IPS DF 4.7 (cell line): ENCODE results near the gene TTC32.
"Not testable (repeated sequence)": the region's sequence is repeated elsewhere in the genome, so short reads cannot be mapped to it uniquely, and the experiment has no call there.

Source experiments
- DNase-seq: peaks from one replicate; pipeline ENCODE4 v3.0.0-alpha.2; 2013; ENCODE audit warnings: low spot score; ENCODE audit errors: extremely low read depth

TTC32 gene

DNA sequence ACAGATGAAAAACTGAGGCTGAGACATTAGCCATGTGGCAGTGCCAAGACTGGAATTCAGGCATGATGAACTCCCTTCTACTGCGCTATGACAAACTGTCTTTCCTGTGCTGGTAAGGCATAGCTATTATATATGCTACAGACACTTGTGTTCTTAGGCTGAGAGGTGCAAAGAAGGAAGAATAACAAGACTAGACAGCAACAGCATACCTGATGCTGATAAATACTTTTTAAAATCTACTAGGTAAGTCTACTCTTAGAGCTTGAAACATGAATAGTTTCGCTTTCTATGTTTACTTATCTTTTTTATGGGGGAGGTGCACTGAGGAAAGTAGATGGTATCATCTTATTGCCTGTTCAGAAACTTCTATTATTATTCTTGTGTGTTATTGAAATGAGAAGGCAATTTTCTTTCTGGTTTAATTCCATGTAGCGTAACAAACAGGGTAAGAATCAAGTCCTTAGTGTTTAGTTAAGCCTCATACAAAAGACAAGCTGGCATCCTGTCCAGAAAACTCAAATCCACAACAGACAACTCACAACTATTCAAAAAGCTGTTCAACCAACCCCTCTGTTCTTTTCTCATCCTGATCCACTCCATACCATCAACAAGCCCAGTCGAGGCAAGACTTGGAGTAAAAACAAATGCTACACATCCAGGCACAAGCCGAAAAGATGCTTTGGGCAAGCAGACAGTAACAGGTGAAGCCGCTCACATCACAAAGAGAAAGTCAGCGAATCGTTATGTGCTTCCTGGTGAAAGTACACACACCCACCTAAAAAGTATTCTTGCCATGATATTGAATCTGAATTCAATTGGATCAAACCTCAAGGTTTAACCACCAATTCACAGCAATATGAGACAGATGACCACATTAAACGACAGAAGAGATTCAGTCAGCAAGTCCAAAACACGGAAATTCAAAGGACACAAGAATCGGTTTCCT, 1.5 kb downstream of the TTC32 start:
- DNase-seq = no peak

DNA sequence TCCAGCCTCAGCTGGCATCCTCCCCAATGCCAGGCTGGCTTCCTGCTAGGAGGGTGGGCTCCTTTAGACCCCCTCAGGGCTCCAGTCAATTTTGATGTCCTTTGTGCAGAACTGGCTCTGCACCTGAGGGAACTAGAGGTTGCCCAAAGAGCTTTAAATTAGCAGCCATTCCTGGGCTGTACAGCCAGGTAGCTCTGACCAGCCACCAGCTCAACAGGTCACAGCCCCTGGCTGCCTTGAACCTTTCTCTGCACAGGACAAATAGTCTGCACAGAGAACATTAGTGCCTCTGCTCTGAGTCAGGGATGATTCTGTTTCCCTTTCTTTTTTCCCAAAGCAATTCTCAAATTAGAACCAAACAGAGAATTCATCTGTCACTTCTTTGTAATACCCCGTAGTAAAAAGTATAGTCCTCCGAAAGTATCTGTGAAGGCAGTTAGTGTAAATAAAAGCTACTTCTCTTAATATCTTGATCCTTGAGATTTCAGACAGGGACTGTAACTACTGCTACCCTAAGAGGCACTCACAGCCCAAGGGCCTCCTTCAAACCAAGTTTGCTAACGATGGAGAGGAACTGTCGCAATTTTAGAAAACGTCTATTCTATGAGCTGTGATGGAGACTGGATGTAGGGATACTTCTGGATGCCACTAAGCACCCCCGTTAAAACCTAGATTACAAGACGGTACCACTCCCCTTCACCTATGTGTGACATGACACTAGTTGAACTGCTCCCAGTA, 3.0 kb downstream of the TTC32 start:
- no peak for DNase-seq

DNA sequence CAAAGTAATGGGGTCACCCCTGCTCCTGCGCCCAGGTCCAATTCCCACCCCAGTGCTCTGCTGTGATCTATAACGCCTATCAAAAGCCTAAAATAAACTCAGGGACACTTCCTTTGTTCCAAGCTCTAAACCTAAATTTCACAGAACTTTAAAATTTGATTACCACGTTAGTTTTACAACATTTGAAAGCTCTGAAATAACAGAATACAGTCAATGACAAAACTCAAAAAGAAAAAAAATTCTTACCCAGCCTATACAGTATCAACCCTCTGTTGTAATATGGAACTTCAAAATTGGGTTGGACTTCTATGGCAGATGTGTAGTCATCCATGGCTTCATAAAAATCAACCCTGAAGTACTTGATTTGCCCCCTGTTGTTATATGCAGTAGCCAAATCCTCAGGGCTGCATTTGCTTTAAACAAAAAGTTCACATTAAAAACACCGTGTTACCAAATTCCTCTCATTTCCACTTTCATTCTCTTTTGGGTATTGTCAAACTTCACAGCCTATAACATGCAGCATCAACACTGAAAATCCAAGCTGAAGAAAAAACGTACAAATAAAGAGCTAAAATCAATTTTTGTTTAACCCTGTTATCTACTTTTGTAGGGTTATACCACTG, 4.0 kb downstream of the TTC32 start:
- DNase-seq = no peak

DNA sequence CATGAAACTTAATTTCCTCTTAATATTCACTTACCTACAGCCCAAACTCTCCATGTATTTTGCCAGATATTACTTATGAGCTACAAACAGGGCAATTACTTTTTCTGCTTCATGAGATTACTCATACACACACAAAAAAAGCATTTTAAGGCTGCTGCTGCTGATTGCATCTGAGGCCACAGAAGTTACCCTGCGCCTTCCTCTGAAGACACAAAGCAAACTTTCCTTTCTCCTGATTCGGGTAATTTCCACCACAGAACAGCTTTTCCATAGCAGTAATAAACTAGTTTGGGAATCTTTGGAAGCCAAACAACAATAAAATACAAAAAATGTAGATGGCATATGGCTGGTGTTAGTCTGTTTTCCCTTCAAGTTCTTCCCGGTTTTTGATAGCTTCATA, 6.2 kb downstream of the TTC32 start:
- no peak for DNase-seq

DNA sequence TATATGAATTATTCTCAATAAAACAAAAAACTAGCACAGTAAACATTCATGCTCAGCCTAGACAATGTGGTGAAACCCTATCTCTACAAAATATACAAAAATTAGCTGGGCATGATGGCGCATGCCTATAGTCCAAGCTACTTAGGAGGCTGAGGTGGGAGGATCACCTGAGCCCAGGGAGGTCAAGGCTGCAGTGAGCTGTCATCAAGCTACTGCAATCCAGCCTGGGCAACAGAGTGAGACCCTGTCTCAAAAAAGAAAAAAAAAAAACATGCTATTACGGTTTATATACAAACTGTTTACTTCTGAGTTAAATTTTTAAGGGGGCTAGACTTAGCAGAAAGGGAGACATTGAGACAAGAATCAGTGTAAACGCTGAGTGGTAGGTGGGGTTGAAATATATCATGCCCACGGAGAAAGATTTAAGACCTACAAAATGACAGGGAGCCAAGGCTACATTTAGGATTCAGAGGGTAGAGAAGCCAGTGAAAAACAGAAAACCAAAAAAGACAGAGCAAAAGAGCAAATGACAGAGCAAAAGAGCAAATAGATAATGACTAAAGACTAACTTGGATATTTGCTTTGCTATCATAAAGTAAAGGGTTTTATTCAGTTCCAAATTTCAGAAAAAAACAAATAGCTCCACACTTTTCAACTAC, 7.5 kb downstream of the TTC32 start:
- no peak for DNase-seq

DNA sequence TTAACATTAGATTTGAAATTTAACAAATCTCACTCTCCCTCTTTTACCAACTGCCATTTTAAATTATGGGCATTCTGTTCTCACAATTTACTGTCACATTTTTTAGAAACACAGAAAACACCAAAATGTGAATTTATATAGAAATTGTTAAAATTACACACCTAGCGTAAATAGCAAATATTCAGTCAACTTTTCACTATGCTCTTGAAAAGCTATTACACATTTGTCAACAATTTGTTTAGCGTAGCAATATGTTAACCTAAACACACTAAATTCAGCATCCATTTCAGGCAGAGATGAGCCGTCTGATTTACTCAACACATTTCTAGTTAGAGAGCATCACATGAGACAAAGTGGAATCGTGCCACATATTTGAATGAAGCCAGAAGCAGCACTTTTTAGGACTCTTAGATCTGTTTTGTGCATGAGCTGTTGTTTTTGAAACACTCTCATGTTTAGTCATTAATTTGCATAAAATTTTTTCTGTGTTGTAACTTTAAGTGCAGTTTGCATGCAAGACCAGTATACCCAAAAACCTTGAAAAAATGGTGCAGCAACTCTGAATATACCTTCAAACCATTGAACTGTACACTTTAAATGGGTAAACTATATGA, 8.2 kb downstream of the TTC32 start:
- DNase-seq = no peak

DNA sequence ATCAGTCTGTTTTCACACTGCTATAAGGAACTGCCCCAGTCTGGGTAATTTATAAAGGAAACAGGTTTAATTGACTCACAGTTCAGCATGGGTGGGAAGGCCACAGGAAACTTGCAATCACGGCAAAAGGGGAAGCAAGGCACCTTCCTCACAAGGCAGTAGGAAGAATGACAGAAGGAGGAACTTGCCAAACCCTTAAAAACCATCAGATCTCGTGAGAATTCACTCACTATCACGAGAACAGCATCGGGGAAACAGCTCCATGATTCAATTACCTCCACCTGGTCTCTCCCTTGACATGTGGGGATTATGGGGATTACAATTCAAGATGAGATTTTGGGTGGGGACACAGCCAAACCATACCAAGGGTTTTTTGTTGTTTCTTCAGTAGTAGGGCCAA, 9.8 kb downstream of the TTC32 start:
- not testable (repeated sequence) for DNase-seq

DNA sequence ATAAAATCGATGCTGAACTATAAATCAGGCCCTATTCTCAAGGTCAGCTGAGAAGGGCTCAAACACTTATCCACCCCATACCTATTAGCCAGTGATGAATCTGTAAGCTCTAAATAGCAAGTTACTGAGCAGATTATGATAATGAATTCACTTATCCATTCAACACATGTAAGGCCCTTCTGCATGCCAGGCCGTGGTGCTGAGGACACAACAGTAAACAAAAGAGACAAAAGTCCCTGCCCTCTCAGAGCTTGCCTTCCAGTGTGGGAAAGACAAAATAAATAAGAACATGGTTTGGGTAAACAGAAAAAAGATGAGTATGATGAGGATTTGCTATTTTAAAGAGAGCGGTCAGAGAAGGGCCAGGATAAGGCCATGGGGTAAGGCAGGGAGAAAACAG, 11.7 kb downstream of the TTC32 start:
- no peak for DNase-seq

DNA sequence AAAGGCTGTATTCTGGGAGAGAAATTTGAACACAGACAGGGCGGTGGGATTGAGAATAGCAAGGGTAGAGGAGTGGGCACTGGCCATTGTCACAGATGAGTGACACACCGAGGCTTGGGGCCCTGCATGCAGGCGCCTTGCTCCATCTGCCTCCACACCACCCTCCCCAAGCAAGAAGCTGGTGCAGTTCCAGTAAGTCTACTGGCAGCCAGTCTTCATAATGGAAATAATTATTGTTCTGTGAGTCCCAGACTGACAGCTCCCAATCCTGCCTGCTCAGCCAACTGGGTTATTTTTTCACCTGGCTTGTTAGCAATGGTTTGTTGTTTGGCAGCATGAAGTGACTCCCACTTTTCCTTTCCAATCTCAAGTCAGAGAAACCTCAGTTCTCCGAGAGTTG, 13.0 kb downstream of the TTC32 start:
- no peak for DNase-seq

DNA sequence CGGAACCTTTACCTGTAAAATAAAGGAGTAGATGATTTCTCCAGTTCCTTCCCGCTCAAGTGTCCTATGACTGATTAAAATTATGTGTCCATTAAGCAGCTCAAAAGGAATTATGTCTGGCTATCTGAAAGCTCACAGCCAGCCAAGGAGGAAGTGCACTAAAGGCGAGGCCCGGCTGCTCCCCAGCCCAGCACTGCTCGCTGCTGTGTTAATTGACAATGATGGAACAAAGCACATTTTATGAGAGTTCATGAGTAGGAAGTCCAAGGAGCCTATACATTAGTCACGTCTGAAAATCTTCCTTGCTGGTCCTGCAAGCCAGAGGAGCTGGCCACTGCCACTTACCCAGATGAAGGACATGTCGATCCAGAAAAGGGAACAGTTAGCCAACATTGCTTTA, 14.3 kb downstream of the TTC32 start:
- no peak for DNase-seq

DNA sequence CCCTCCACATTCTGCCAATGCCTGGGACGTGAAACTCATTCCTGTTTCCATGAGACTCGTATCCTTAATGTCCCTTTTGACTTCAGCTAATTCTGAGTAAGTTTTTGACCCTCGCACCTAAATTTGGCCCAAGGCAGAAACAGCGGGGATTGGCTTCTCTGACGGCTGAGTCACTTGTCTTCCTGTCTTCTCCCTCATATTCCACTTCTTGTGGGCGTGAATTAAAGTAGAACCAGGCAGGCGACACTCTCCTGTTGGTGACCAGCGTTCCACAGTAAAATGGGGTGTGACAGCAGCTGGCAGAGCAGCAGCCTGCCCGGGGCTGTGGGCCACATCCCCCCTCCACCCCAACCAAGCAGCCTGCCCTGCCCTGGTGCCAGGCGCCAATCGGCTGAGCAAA, 15.5 kb downstream of the TTC32 start:
- DNase-seq = no peak

DNA sequence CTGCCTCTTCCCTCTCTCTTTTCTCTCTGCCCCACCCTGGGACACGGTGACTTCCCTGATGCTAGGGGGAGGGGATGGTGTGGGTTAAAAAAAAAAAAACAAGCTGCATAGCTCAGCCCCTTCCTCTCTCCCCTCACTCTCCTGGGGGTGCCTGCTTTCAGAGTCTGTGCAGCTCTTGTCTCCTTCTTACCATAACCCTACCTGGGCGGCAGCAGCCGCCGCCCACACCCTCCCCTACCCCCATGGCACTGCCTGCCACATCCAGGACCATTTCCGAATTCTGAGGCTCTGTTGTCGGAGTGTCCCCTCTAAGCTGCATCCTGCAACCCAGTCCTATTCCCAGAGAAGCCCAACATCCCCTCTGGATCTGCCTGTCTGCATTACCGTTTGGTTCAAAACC, 16.0 kb downstream of the TTC32 start:
- no peak for DNase-seq

DNA sequence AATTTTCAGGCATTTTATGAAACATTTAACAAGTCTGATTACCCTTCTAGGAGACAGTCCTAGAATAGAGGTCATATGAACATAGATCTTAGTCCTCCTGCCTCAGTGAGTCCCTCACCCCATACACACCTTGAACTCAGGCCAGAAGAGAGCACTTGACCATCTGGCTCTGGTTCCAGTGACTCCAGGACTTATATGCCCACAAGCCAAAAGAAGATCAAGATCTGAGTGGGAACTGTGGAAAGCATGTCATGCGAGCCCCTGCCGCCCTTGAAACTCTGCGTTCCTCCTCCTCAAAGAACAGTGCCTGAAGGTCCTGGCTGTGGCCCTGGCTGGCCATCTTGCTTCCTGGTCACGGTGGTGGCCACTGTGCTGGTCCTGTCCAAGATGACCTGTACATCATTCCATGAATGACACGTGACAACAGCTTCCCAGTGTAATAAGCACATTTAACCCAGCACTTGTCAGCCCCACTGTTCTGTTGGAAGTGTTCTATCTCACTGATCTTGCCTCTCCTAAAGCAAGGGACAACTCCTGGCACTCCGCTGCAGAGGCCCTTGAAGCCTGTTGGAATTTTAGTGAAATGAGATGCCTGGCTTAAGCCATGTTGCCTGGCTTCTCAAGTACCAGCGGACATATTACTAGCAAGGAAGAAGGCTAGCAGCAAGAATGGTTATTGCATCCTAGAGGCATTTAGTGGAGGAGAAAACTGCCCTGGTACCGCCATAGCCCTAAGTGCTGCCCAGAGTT, 17.6 kb downstream of the TTC32 start:
- no peak for DNase-seq

DNA sequence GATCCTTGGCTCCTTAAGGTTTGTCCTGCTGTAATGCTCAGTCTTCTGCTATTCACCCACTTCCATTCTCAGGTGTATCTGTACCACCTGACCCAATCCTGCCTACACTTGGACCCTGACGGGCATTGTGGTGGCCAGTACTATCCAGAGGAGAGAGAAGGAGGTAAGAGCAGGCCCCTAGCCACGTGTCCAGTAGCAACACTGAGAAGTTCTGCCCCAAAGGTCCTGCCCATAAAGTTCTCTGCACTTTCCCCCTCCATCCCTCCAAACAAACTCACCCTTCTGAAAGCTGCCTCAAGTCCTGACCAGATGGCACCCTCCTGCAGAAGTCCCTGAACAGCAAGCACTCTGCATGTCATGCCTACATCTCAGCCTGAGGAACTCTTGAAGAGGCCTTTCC, 18.3 kb downstream of the TTC32 start:
- no peak for DNase-seq

DNA sequence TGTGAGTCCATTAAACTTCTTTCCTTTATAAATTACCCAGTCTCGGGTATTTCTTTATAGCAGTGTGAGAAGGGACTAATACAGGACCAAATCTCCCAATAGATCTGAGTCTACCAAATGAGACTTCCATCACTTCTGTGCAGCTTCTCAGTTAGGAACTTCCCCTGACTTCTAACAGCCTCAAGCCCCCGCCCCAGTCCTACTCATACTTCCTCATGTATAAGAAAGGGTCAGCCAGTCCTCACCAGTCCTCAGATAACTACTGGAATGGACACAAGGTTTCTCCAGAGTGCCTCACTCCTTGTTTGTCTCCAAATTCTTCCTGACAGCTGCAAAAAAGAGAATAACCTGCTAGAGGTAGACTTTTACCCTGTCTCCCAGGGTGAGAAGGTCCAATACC, 19.5 kb downstream of the TTC32 start:
- DNase-seq = no peak

DNA sequence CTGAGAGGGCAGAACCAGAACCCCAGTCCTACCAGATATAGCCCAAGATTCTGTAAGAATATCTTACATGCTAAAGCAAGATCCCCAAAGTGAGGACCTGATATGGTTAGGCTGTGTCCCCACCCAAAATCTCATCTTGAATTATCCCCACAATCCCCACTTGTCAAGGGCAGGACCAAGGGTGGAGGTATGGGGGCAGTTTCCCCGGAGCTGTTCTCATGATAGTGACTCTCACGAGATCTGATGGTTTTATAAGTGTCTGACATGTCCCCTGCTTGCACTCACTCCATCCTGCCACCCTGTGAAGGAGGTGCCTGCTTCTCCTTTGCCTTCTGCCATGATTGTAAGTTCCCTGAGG, 19.9 kb downstream of the TTC32 start:
- no peak for DNase-seq

DNA sequence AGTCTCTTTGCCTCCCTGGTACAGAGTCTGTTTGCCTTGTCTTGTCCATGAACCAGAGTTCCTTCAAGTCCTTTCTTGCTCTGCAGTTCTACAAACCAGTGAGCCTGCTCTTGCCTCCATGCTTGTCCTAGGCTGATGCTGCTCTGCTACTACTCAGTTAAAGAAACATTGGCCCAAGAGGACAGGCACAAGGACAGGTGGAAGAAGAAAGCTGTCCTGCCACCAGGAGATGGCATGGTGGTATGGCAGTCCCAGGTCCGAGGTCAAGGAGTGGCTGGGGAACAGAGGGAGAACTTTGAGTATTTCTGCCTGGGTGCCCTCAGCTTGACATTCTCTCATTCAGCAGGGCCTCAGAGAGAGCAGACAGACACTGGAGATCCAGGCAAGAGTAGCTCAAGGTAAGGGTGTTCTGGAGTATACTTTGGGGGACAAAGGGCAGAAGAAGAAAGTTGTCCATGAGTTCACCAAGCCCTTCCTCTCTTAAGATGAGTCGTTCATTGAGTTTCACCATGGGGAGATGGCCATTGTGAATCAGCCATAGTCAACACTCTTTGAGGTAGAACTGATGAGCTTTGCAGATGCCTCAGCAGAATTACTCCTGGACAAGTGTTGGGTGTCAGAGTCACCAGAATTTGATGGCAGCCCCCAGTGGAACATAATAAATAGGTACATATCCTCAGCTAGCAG, 20.4 kb downstream of the TTC32 start:
- no peak for DNase-seq

DNA sequence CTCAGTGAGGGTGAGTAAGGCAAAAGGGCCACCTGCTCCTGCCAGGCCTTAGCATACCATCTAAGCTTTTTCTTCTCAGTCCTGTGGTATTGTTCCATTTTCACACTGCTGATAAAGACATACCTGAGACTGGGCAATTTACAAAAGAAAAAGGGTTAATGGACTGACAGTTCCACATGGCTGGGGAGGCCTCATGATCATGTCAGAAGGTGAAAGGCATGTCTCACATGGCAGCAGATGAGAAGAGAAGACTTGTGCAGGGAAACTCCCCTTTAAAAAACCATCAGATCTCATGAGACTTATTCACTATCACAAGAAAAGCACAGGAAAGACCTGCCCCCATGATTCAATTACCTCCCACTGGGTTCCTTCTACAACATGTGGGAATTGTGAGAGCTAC, 21.6 kb downstream of the TTC32 start:
- DNase-seq = not testable (repeated sequence)

DNA sequence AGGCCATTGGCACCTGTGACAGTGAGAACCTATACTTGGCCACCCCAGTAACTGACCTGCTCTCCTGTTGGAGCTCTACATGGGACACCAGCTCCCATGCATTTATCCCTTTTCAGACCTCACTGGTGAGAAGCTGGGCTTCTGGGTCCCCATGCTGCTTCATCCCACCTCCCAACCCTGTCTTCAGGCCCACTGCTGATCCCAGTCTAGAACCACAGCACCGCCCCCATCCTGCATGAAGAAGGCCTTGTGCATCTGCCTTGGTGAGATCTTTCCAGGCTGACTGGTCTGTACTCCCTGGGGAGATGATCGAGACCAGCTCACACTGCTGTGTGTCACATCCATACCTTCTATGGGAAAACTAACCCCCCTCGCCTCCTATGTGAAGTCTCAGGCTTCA, 22.7 kb downstream of the TTC32 start:
- DNase-seq = no peak
